PC-3 (cell line): ENCODE results near the gene OR6Q1. TPM values are rescaled to one million over a fixed set of nuclear protein-coding genes. Genes with fewer than 3 reads are reported as not detected.

Source experiments
- ATAC-seq: fragments of 200-7000 bp; cut with Tn5 transposase; 2 replicates; pipeline ENCODE4 v1.9.1; 2020; ENCODE audit warnings: mild to moderate bottlenecking, moderate library complexity
- BruUV-seq: library from RNA; stranded (reverse); fragments of 400-500 nt; replicated peaks from 2 replicates; lab custom pipeline; 2021; lab: Mats Ljungman, UMichigan
- CTCF ChIA-PET: fragments of 300-600 bp; sonication (Branson Sonifier 250); formaldehyde crosslinking; loops from one replicate; lab custom pipeline; 2022; ENCODE audit warnings: antibody characterized with exemption; lab: Charles Lee
- POLR2A ChIA-PET: fragments of 300-600 bp; sonication (Branson Sonifier 250); formaldehyde crosslinking; loops from one replicate; lab custom pipeline; 2022; ENCODE audit warnings: antibody characterized with exemption; ENCODE audit not compliant: unreplicated experiment; lab: Charles Lee
- DNase-seq: peaks from one replicate; pipeline ENCODE4 v3.0.0-alpha.2; 2015
- H2AFZ ChIP-seq: fragments of 300-600 bp; sonication (generic); 2 replicates; pipeline ENCODE4 v1.6.0; 2016; ENCODE audit warnings: antibody characterized with exemption, low read length
- H3F3A ChIP-seq: fragments of 300-600 bp; sonication (generic); one replicate; pipeline ENCODE4 v1.6.0; 2017; ENCODE audit warnings: antibody characterized with exemption, low read length, control low read depth, mild to moderate bottlenecking; ENCODE audit not compliant: unreplicated experiment
- H3K27ac ChIP-seq: fragments of 300-600 bp; sonication (generic); 2 replicates; pipeline ENCODE4 v1.5.1; 2016; ENCODE audit warnings: mild to moderate bottlenecking, low read length
- H3K27me3 ChIP-seq: fragments of 300-600 bp; sonication (generic); 2 replicates; pipeline ENCODE4 v1.6.1; 2016; ENCODE audit warnings: low read length, mixed read lengths
- H3K36me3 ChIP-seq: fragments of 300-600 bp; sonication (generic); 2 replicates; pipeline ENCODE4 v1.6.1; 2016; ENCODE audit warnings: low read depth, mixed run types, low read length, mixed read lengths
- H3K4me1 ChIP-seq: fragments of 300-600 bp; sonication (generic); 2 replicates; pipeline ENCODE4 v1.5.1; 2016; ENCODE audit warnings: low read length; ENCODE audit not compliant: insufficient read depth
- H3K4me2 ChIP-seq: fragments of 300-600 bp; sonication (generic); 2 replicates; pipeline ENCODE4 v1.6.0; 2016; ENCODE audit warnings: low read length
- H3K4me3 ChIP-seq: fragments of 300-600 bp; sonication (generic); 2 replicates; pipeline ENCODE4 v1.5.1; 2016; ENCODE audit warnings: mild to moderate bottlenecking, low read length, mixed read lengths
- H3K79me2 ChIP-seq: fragments of 300-600 bp; sonication (generic); 2 replicates; pipeline ENCODE4 v1.6.1; 2017; ENCODE audit warnings: low read length, mixed read lengths
- H3K9ac ChIP-seq: fragments of 300-600 bp; sonication (generic); 2 replicates; pipeline ENCODE4 v1.6.0; 2016; ENCODE audit warnings: mild to moderate bottlenecking, low read length
- H3K9me2 ChIP-seq: fragments of 300-600 bp; sonication (generic); replicated peaks from 2 replicates; pipeline ENCODE4 v1.6.1; 2016; ENCODE audit warnings: mixed run types, low read length, mixed read lengths
- H3K9me3 ChIP-seq: fragments of 300-600 bp; sonication (generic); 2 replicates; pipeline ENCODE4 v1.6.1; 2016; ENCODE audit warnings: low read length, mixed read lengths
- H4K20me1 ChIP-seq: fragments of 300-600 bp; sonication (generic); 2 replicates; pipeline ENCODE4 v1.6.1; 2016; ENCODE audit warnings: low read length, mixed read lengths
- EZH2 ChIP-seq: fragments of 300-600 bp; sonication (generic); IDR thresholded peaks from one replicate; pipeline ENCODE4 v1.6.1; 2017; ENCODE audit warnings: antibody characterized with exemption, mild to moderate bottlenecking, low read length; ENCODE audit not compliant: unreplicated experiment
- EZH2phosphoT487 ChIP-seq: fragments of 300-600 bp; sonication (generic); IDR thresholded peaks from 2 replicates; pipeline ENCODE4 v1.6.1; 2018; ENCODE audit warnings: mild to moderate bottlenecking, antibody characterized with exemption, low read length, borderline replicate concordance
- intact Hi-C: fragments of 100-400 bp; cut with micrococcal nuclease; formaldehyde crosslinking; loops from 2 replicates; pipeline ENCODE4 v1.9.0; 2023
- total RNA-seq: library from RNA; depleted of rRNA; stranded (reverse); fragments of >200 nt; gene quantifications from 2 replicates; pipeline ENCODE4 v1.2.3, GENCODE V29; 2014
- TF ChIP-seq, protein P1 (sequence below): fragments of 300-600 bp; sonication (generic); conservative IDR thresholded peaks from 2 replicates; pipeline ENCODE4 v1.5.1; 2017; ENCODE audit warnings: antibody characterized with exemption, low read depth, mild to moderate bottlenecking, low read length

Gene OR6Q1
- total RNA-seq, 1 experiment from 2014 or later: not detected

- POLR2A ChIA-PET: no interaction called here
- peaks cover 54% of the 10 kb centered on the region for H3K27me3 ChIP-seq
- DNase-seq (no peak), ATAC-seq (no peak)
- CTCF ChIA-PET: no interaction called here
- TF ChIP-seq EZH2 (no peak), EZH2phosphoT487 (no peak)
- TF ChIP-seq, protein P1, sequence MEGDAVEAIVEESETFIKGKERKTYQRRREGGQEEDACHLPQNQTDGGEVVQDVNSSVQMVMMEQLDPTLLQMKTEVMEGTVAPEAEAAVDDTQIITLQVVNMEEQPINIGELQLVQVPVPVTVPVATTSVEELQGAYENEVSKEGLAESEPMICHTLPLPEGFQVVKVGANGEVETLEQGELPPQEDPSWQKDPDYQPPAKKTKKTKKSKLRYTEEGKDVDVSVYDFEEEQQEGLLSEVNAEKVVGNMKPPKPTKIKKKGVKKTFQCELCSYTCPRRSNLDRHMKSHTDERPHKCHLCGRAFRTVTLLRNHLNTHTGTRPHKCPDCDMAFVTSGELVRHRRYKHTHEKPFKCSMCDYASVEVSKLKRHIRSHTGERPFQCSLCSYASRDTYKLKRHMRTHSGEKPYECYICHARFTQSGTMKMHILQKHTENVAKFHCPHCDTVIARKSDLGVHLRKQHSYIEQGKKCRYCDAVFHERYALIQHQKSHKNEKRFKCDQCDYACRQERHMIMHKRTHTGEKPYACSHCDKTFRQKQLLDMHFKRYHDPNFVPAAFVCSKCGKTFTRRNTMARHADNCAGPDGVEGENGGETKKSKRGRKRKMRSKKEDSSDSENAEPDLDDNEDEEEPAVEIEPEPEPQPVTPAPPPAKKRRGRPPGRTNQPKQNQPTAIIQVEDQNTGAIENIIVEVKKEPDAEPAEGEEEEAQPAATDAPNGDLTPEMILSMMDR: no peak
- no peak overlapping the region for H3K4me3 ChIP-seq
- no peaks in the 10 kb centered on the region for H4K20me1 ChIP-seq
- H3K4me1 ChIP-seq: no peaks in the 10 kb centered on the region
- H3K27ac ChIP-seq: no peak overlapping the region
- no peaks in the 10 kb centered on the region for H3F3A ChIP-seq
- no peak overlapping the region for H3K4me2 ChIP-seq
- intact Hi-C loops: no loop called here
- no peaks in the 10 kb centered on the region for H3K36me3 ChIP-seq
- no TSS peak for BruUV-seq
- no peak overlapping the region for H3K9ac ChIP-seq
- no peaks in the 10 kb centered on the region for H3K79me2 ChIP-seq
- H3K9me3 ChIP-seq: no peaks in the 10 kb centered on the region
- no peaks in the 10 kb centered on the region for H3K9me2 ChIP-seq
- H2AFZ ChIP-seq: no peak overlapping the region
Observed at GRCh38 chr11:58046231-58046630, 15.5 kb downstream of the OR6Q1 start.

DNA sequence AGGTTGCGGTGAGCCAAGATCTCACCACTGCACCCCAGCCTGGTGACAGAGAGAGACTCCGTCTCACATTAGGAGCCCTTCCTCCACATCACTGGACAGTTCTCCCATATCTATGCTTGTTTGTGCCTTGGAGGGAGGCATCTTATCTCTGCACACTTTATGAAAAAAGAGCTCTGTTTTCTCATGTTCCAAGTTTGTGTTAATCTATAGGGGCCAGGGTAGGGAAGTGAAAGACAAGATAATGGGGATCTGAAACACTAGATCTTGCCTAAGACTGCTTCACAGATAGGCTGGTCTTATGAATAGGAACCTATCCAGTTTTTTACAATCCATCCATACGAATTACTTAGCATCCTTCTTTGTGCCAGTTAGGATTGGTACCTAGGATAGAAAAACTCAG is 17.1 kb downstream of the OR6Q1 start:
- Histone ChIP-seq H2AFZ (no peak overlapping the region), H3K27me3 (peaks cover 50% of the 10 kb centered on the region), H3K9me3 (no peaks in the 10 kb centered on the region), H3K36me3 (no peaks in the 10 kb centered on the region), H3K4me1 (no peaks in the 10 kb centered on the region), H3K79me2 (no peaks in the 10 kb centered on the region), H3K9me2 (no peaks in the 10 kb centered on the region), H4K20me1 (no peaks in the 10 kb centered on the region), H3K27ac (no peak overlapping the region), H3K4me2 (no peak overlapping the region), H3K9ac (no peak overlapping the region), H3F3A (no peaks in the 10 kb centered on the region), H3K4me3 (no peak overlapping the region)
- TF ChIP-seq, protein P1: no peak
- TF ChIP-seq EZH2phosphoT487 (no peak), EZH2 (no peak)
- no TSS peak for BruUV-seq
- ChIA-PET POLR2A (no interaction called here), CTCF (interaction anchor here (0.7 kb wide), 1 partner anchor 238 kb away, joined by 4 read pairs; no protein-coding TSS in a partner anchor)
- DNase-seq (no peak), ATAC-seq (no peak)
- intact Hi-C loops: no loop called here

DNA sequence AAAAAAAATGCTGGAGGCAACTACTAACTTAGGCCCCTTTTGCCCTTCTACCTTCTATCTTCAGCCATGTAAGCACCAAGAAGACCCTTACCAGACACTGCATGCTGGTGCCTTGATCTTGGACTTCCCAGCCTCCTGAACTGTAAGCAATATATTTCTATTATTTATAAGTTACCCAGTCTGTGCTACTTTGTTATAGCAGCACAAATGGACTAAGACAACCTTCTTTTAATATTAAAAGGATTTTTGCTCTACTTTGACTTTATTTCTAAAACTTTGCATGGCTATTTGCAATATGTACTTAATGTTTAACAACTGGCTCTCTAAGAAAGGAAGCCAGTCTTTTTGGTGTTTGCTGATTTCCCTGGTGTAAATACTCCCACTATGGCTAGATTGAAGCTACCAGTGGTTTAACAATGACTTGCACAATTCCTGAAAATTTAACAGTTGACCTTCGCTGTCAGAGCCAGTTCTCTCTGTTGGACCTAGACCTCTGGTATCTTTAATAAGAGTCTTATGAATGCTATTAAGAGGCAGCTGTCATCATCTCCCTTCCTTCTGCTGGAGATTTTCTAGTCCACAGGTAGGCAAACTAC is 25.2 kb downstream of the OR6Q1 start:
- intact Hi-C loops: no loop called here
- TF ChIP-seq EZH2phosphoT487 (no peak), EZH2 (no peak)
- TF ChIP-seq, protein P1: no peak
- Histone ChIP-seq H3K4me3 (no peak overlapping the region), H2AFZ (no peak overlapping the region), H3K4me2 (no peak overlapping the region), H3K27me3 (no peaks in the 10 kb centered on the region), H4K20me1 (no peaks in the 10 kb centered on the region), H3K9me2 (no peaks in the 10 kb centered on the region), H3K27ac (no peak overlapping the region), H3K4me1 (peaks cover 9% of the 10 kb centered on the region), H3K9me3 (no peaks in the 10 kb centered on the region), H3K9ac (no peak overlapping the region), H3K79me2 (no peaks in the 10 kb centered on the region), H3K36me3 (no peaks in the 10 kb centered on the region), H3F3A (no peaks in the 10 kb centered on the region)
- ChIA-PET POLR2A (no interaction called here), CTCF (no interaction called here)
- no TSS peak for BruUV-seq
- ATAC-seq (no peak), DNase-seq (no peak)
